K562 (cell line): ENCODE measurements around the gene AXIN2. TPM values are rescaled to one million over a fixed set of nuclear protein-coding genes. Genes with fewer than 3 reads are reported as not detected.

Experiments used
- BCLAF1 ChIP-seq, 2 experiments: fragments of 450-650 bp in 1 of 2; IDR thresholded peaks; 2 replicates each; pipeline ENCODE4 v1.6.1; 2011 to 2017; ENCODE audit warnings: low read depth in 2 of 2, antibody characterized with exemption in 1 of 2, borderline replicate concordance in 1 of 2, low read length in 1 of 2, mild to moderate bottlenecking in 1 of 2, mixed read lengths in 1 of 2; ENCODE audit not compliant: control insufficient read depth in 1 of 2
- CBX2 ChIP-seq: fragments of 200-600 bp; sonication (generic); IDR thresholded peaks from one replicate; pipeline ENCODE4 v1.6.1; 2012; ENCODE audit warnings: mild to moderate bottlenecking, low read length, inconsistent platforms; ENCODE audit not compliant: insufficient read depth, poor library complexity, severe bottlenecking
- DACH1 ChIP-seq: fragments of 450-650 bp; IDR thresholded peaks from 2 replicates; pipeline ENCODE4 v1.6.1; 2018; ENCODE audit not compliant: partially characterized antibody
- KLF10 ChIP-seq: fragments of 250-450 bp; sonication (Bioruptor Pico); IDR thresholded peaks from 2 replicates; pipeline ENCODE4 v1.6.1; 2021; ENCODE audit warnings: matching md5 sums
- RB1 ChIP-seq: fragments of 450-650 bp; IDR thresholded peaks from 2 replicates; pipeline ENCODE4 v1.6.1; 2017; ENCODE audit warnings: low read depth, mild to moderate bottlenecking
- ZKSCAN3 ChIP-seq: fragments of 250-450 bp; sonication (Bioruptor Pico); IDR thresholded peaks from 2 replicates; pipeline ENCODE4 v1.4.0; 2020
- ZNF217 ChIP-seq: sonication (generic); formaldehyde crosslinking; IDR thresholded peaks from 2 replicates; pipeline ENCODE4 v1.8.0; 2022; ENCODE audit warnings: mild to moderate bottlenecking, missing genetic modification reagents
- ZNF431 ChIP-seq: sonication (generic); formaldehyde crosslinking; IDR thresholded peaks from 2 replicates; pipeline ENCODE4 v1.8.0; 2022; ENCODE audit warnings: mild to moderate bottlenecking, missing genetic modification reagents
- polyA plus RNA-seq, 8 experiments: library from polyadenylated mRNA; depleted of rRNA in 4 of 8; stranded (reverse) in 5 of 8; unstranded in 3 of 8; fragments of >200 nt; fragmentation: Nextera tagmentation in 2 of 8; fragmentation: Illumina TruSeq in 1 of 8; extraction: Ambion mirVana in 2 of 8; extraction: Trizol in 1 of 8; gene quantifications; 2 replicates each; pipeline versions ENCODE4 v1.2.1 to v1.2.3, GENCODE V29; 2011 to 2014; ENCODE audit warnings: inconsistent platforms in 1 of 8, missing spikeins in 1 of 8
- total RNA-seq, 7 experiments: library from RNA; depleted of rRNA in 6 of 7; stranded (reverse); fragments of >200 nt in 6 of 7; fragmentation: Illumina TruSeq in 2 of 7; extraction: Trizol in 2 of 7; gene quantifications; 2 replicates each; pipeline versions ENCODE4 v1.2.1 to v1.2.3, GENCODE V29; 2011 to 2021; ENCODE audit warnings: low replicate concordance in 1 of 7
- TF ChIP-seq, protein P1 (sequence below): sonication (generic); formaldehyde crosslinking; IDR thresholded peaks from 2 replicates; pipeline ENCODE4 v1.8.0; 2022; ENCODE audit warnings: mild to moderate bottlenecking, missing genetic modification reagents

Gene AXIN2
- total and polyA plus RNA-seq, 9 of the 15 experiments (the other 6 are each of a cell fraction or from before 2014, with no cell fraction given) = 0.21 to 3.3 (median 1.2) TPM

DNA sequence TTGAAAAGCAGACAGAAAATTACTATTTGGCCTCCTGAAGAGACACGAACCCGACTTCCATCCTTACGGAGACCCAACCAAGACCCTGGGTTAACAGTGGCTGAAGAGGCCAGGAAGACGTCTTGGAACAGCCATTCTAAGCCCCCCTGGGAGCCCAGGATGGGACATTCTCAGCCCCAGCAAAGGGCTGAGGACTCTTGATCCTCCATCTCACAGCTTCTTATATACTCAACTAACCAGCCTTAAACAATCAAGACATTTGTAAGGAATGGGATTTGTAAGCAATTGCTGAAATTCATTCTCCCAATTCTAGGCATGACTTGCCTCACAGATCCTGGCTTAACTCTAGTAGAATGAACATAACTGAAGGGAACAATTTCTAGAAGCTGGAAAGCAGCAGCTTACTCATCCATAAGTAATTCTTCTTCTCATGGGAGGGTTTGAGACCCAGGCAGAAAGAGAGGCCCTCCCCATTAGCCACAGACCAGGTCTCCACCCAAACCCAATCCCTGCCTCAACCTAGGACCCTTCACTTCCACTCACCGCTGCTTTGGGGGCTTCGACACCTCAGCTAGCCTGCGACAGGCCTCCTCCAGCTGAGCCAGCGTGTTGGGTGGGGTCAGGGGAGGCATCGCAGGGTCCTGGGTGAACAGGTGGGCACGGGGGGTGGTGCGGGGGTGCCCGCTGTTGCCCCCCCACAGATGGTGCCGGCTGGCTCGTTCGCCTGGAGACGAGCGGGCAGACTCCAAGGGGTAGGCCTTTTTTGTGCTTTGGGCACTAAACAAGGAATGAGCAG lies 25.5 kb downstream of the AXIN2 start (continued):
- TF ChIP-seq, protein P1, sequence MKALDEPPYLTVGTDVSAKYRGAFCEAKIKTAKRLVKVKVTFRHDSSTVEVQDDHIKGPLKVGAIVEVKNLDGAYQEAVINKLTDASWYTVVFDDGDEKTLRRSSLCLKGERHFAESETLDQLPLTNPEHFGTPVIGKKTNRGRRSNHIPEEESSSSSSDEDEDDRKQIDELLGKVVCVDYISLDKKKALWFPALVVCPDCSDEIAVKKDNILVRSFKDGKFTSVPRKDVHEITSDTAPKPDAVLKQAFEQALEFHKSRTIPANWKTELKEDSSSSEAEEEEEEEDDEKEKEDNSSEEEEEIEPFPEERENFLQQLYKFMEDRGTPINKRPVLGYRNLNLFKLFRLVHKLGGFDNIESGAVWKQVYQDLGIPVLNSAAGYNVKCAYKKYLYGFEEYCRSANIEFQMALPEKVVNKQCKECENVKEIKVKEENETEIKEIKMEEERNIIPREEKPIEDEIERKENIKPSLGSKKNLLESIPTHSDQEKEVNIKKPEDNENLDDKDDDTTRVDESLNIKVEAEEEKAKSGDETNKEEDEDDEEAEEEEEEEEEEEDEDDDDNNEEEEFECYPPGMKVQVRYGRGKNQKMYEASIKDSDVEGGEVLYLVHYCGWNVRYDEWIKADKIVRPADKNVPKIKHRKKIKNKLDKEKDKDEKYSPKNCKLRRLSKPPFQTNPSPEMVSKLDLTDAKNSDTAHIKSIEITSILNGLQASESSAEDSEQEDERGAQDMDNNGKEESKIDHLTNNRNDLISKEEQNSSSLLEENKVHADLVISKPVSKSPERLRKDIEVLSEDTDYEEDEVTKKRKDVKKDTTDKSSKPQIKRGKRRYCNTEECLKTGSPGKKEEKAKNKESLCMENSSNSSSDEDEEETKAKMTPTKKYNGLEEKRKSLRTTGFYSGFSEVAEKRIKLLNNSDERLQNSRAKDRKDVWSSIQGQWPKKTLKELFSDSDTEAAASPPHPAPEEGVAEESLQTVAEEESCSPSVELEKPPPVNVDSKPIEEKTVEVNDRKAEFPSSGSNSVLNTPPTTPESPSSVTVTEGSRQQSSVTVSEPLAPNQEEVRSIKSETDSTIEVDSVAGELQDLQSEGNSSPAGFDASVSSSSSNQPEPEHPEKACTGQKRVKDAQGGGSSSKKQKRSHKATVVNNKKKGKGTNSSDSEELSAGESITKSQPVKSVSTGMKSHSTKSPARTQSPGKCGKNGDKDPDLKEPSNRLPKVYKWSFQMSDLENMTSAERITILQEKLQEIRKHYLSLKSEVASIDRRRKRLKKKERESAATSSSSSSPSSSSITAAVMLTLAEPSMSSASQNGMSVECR (CRISPR knock-in tag) = no peak
- no peak for TF ChIP-seq ZKSCAN3
- no peak for TF ChIP-seq RB1
- no peak for TF ChIP-seq KLF10
- TF ChIP-seq CBX2 = no peak
- TF ChIP-seq BCLAF1 (IDR thresholded peaks at IDR 0.05; ENCODE audit: borderline replicate concordance in 1 of 2, control insufficient read depth in 1 of 2, low read depth in 2 of 2, low read length in 1 of 2) = no peak
- no peak for TF ChIP-seq ZNF217 (CRISPR knock-in tag)
- no peak for TF ChIP-seq ZNF431 (CRISPR knock-in tag)
- no peak for TF ChIP-seq DACH1
